Heart right ventricle (tissue), 16 donors: Measurements from ENCODE around the gene SYNDIG1. TPM values are rescaled to one million over a fixed set of nuclear protein-coding genes. Genes with fewer than 3 reads are reported as not detected.

Experiments
- ATAC-seq, 8 donors: fragments of 200-7000 bp; cut with Tn5 transposase; one replicate each; pipeline ENCODE4 v1.9.1; 2020; ENCODE audit warnings: mild to moderate bottlenecking in 8 of 8, moderate library complexity in 8 of 8, moderate number of reproducible peaks in 1 of 8
- DNase-seq, 2 donors: peaks; one replicate each; pipeline ENCODE4 v3.0.0-alpha.2; 2020
- H3K27ac ChIP-seq, 10 donors: fragments of 200-600 bp; sonication (generic) in 2 of 10; one replicate each; pipeline versions ENCODE4 v1.5.0 to v1.8.0; 2020 to 2022; ENCODE audit warnings: mild to moderate bottlenecking in 3 of 10
- H3K27me3 ChIP-seq, 7 donors: fragments of 200-600 bp; one replicate each; pipeline ENCODE4 v1.8.0; 2021 to 2022; ENCODE audit warnings: mild to moderate bottlenecking in 2 of 7
- H3K36me3 ChIP-seq, 9 donors: fragments of 200-600 bp; sonication (generic) in 1 of 9; one replicate each; pipeline versions ENCODE4 v1.5.0 to v1.8.0; 2020 to 2022; ENCODE audit warnings: mild to moderate bottlenecking in 2 of 9
- H3K4me1 ChIP-seq, 9 donors: fragments of 200-600 bp; sonication (generic) in 1 of 9; one replicate each; pipeline versions ENCODE4 v1.5.0 to v1.8.0; 2020 to 2022; ENCODE audit warnings: mild to moderate bottlenecking in 4 of 9
- H3K4me3 ChIP-seq, 10 donors: fragments of 200-600 bp; sonication (generic) in 2 of 10; one replicate each; pipeline versions ENCODE4 v1.5.0 to v1.8.0; 2020 to 2022; ENCODE audit warnings: mild to moderate bottlenecking in 7 of 10, moderate library complexity in 2 of 10
- H3K9me3 ChIP-seq, 11 donors: fragments of 200-600 bp in 10 of 11; sonication (generic) in 2 of 11; one replicate each; pipeline versions ENCODE4 v1.5.0 to v1.8.0; 2013 to 2022; ENCODE audit warnings: mild to moderate bottlenecking in 2 of 11, control low read depth in 1 of 11, moderate library complexity in 1 of 11
- CTCF ChIP-seq, 9 donors: fragments of 200-600 bp; sonication (generic) in 2 of 9; IDR thresholded peaks; one replicate each; pipeline versions ENCODE4 v1.5.0 to v1.8.0; 2021 to 2022; ENCODE audit warnings: antibody characterized with exemption in 9 of 9, mild to moderate bottlenecking in 5 of 9, moderate library complexity in 1 of 9
- WGBS, 2 donors: extraction: QIAGEN DNeasy Blood & Tissue Kit; methylation state at CpG; one replicate each; pipeline ENCODE4 v1.1.7; 2013; ENCODE audit warnings: inconsistent platforms in 1 of 2; 5-methylcytosine and 5-hydroxymethylcytosine counted together
- intact Hi-C, 10 donors: fragments of 100-400 bp; cut with DNase I; formaldehyde crosslinking; loops; one replicate each; pipeline versions ENCODE4 v1.11.1 to v1.14.2; 2022
- polyA plus RNA-seq, 2 donors: library from polyadenylated mRNA; stranded (reverse); fragments of 200-250 nt; gene quantifications; one replicate each; pipeline ENCODE4 v1.2.3, GENCODE V29; 2013
- total RNA-seq, 10 donors: library from RNA; stranded (reverse); fragmentation: NEBNext Ultra II Directional in 3 of 10; extraction: Animal tissue kit (Norgen Biotek cat#: 25700) in 3 of 10; gene quantifications; one replicate each; pipeline versions ENCODE4 v1.2.1 to v1.2.4, GENCODE V29; 2021 to 2023
- donor health status: Arrhythmogenic right ventricular cardiomyopathy.
- donor health status: ischemic (EF 13 %, LVEDD 7.1; RV severe dilation, severe dysfunction).
- donor health status: healthy with polysubstance abuse.
- donor health status: DM: no; HTN: yes; CAD: no.
- donor health status: DM: no; HTN: no; CAD: no.
- donor health status: ischemic (EF 25% LVEDD 6.9; RV normal size, moderate dysfunction).
- donor health status: ischemic (EF 25% LVEDD 5.7; RV mildly dilated, moderate dysfunction).
- donor health status: healthy.
- donor health status: DM: yes; HTN: yes; CAD: no.
- donor health status: Ischemic cardiomyopathy.
- donor health status: ischemic (EF 35%, LVEDD 5.7; RV mildly dilated, moderate dysfunction).
- donor health status: nonischemic (EF 11% LVEDD 7.7; RV severe dilation, severe dysfunction).
- donor health status: DM: yes; HTN: yes; CAD: no.
- donor health status: PGD.
- donor health status: ischemic (EF 29% LVEDD 5.4; RV normal size, mild dysfunction).
- donor health status: nonischemic (EF 23%, LVEDD 6.1; RV moderate dilation, normal function).

SYNDIG1 gene
- total and polyA plus RNA-seq, 12 donors: 8.6 to 34.7 (median 19.9) TPM

- Histone ChIP-seq H3K27ac (no peak overlapping the region), H3K9me3 (no peaks in the 10 kb centered on the region), H3K27me3 (no peaks in the 10 kb centered on the region), H3K4me1 (peaks cover 0 to 40% (median 9%) of the 10 kb centered on the region in 9 donors), H3K4me3 (no peak overlapping the region), H3K36me3 (no peaks in the 10 kb centered on the region)
- ATAC-seq (no peak), DNase-seq (no peak)
- WGBS, 2 donors: 80 to 83% methylated on average over 14 of the region's 14 CpGs
- TF ChIP-seq CTCF (IDR thresholded peaks at IDR 0.05): no peak
- intact Hi-C loops: no loop called here
These were observed 21.8 kb downstream of the SYNDIG1 start for GRCh38 chr20:24491041-24491756.

GRCh38 chr20:24492031-24492607, 22.7 kb downstream of the SYNDIG1 start:
- Histone ChIP-seq H3K9me3 (no peaks in the 10 kb centered on the region), H3K36me3 (no peaks in the 10 kb centered on the region), H3K4me1 (peaks cover 0 to 38% (median 9%) of the 10 kb centered on the region in 9 donors), H3K27ac (peak overlapping the region in 1 of 10 donors; percentile 34), H3K4me3 (no peak overlapping the region), H3K27me3 (no peaks in the 10 kb centered on the region)
- TF ChIP-seq CTCF (IDR thresholded peaks at IDR 0.05): peak in 4 of 9 donors; percentile 14 to 26 (median 22)
- no peak for DNase-seq
- intact Hi-C loops: no loop called here
- peak in 7 of 8 donors; percentile 16 to 58 (median 46) for ATAC-seq
- 52 to 57% methylated on average over 16 of the region's 16 CpGs for WGBS, 2 donors

GRCh38 chr20:24492698-24493097, 23.3 kb downstream of the SYNDIG1 start:
- DNase-seq (no peak), ATAC-seq (peak in 2 of 8 donors; percentile 2 to 3)
- peaks cover 0 to 33% (median 8%) of the 10 kb centered on the region in 9 donors for H3K4me1 ChIP-seq
- H3K36me3 ChIP-seq: no peaks in the 10 kb centered on the region
- no peaks in the 10 kb centered on the region for H3K9me3 ChIP-seq
- no peaks in the 10 kb centered on the region for H3K27me3 ChIP-seq
- H3K4me3 ChIP-seq: no peak overlapping the region
- 72 to 86% methylated on average over 2 of the region's 2 CpGs for WGBS, 2 donors
- peak overlapping the region in 1 of 10 donors; percentile 34 for H3K27ac ChIP-seq
- no peak for TF ChIP-seq CTCF (IDR thresholded peaks at IDR 0.05)
- intact Hi-C loops: no loop called here

- no peak overlapping the region for H3K27ac ChIP-seq
- WGBS, 2 donors: 91 to 95% methylated on average over 4 of the region's 4 CpGs
- no peak for TF ChIP-seq CTCF (IDR thresholded peaks at IDR 0.05)
- intact Hi-C loops: no loop called here
- H3K4me1 ChIP-seq: peaks cover 0 to 37% (median 9%) of the 10 kb centered on the region in 9 donors
- H3K4me3 ChIP-seq: no peak overlapping the region
- DNase-seq (no peak), ATAC-seq (no peak)
- no peaks in the 10 kb centered on the region for H3K27me3 ChIP-seq
- no peaks in the 10 kb centered on the region for H3K9me3 ChIP-seq
- no peaks in the 10 kb centered on the region for H3K36me3 ChIP-seq
These were observed 23.8 kb downstream of the SYNDIG1 start for GRCh38 chr20:24493181-24493580.
